Neural progenitor cell (in vitro differentiated cells): ENCODE data around the gene KANSL1L.

Experiments used
- CTCF ChIP-seq: fragments of 200-600 bp; sonication (generic); IDR thresholded peaks from 2 replicates; pipeline ENCODE4 v1.5.1; 2017; ENCODE audit warnings: antibody characterized with exemption, mild to moderate bottlenecking
- EZH2 ChIP-seq: fragments of 200-600 bp; sonication (generic); IDR thresholded peaks from 2 replicates; pipeline ENCODE4 v1.6.1; 2017; ENCODE audit warnings: antibody characterized with exemption, mild to moderate bottlenecking, moderate library complexity
- EZH2phosphoT487 ChIP-seq: fragments of 200-600 bp; sonication (generic); IDR thresholded peaks from 2 replicates; pipeline ENCODE4 v1.6.1; 2017; ENCODE audit warnings: antibody characterized with exemption

GRCh38 chr2:210180477-210180876 is 9.3 kb upstream of the KANSL1L start:
- TF ChIP-seq EZH2 (no peak), CTCF (no peak), EZH2phosphoT487 (no peak)
